AG04449 (cell line): Measurements from ENCODE around the gene UBE2L6.

ENCODE experiments used
- CTCF ChIA-PET: fragments of 350-600 bp; formaldehyde crosslinking; extraction: SDS; loops from one replicate; lab custom pipeline; 2021; ENCODE audit warnings: antibody characterized with exemption; lab: Yijun Ruan, JAX
- POLR2A ChIA-PET: fragments of 400-600, 350-600 bp; formaldehyde crosslinking; extraction: SDS; loops from one replicate; lab custom pipeline; 2020; ENCODE audit warnings: antibody characterized with exemption, inconsistent platforms; lab: Yijun Ruan, JAX
- DNase-seq: peaks from one replicate; pipeline ENCODE4 v3.0.0-alpha.2; 2010; ENCODE audit warnings: low read depth, low spot score
- H3K4me3 ChIP-seq: 2 replicates; pipeline ENCODE4 v1.5.1; 2011; ENCODE audit warnings: low read depth, mild to moderate bottlenecking, control low read depth, low read length
- CTCF ChIP-seq: IDR thresholded peaks from one replicate; pipeline ENCODE4 v1.5.1; 2011; ENCODE audit warnings: mild to moderate bottlenecking, moderate library complexity, low read length, control low read depth, inconsistent platforms; ENCODE audit not compliant: insufficient read depth; ENCODE audit errors: missing control alignments

Gene UBE2L6

GRCh38 chr11:57513452-57513795 is 54.0 kb downstream of the UBE2L6 start:
- no peak for TF ChIP-seq CTCF
- ChIA-PET POLR2A (interaction anchor here (0.8 kb wide), 1 partner anchor 30 kb away, joined by 3 read pairs; no protein-coding TSS in a partner anchor), CTCF (interaction anchor here (1.6 to 18.1 kb wide), 7 partner anchors 11 to 131 kb away, joined by 5 to 421 read pairs (median 9); partner anchors contain the start of genes RTN4RL2 and TIMM10)
- peak overlapping the region; percentile 18 for H3K4me3 ChIP-seq
- DNase-seq: no peak

- no peak overlapping the region for H3K4me3 ChIP-seq
- no peak for TF ChIP-seq CTCF
- ChIA-PET POLR2A (interaction anchor here (0.8 kb wide), 1 partner anchor 30 kb away, joined by 3 read pairs; no protein-coding TSS in a partner anchor), CTCF (interaction anchor here (1.6 to 18.1 kb wide), 7 partner anchors 12 to 131 kb away, joined by 5 to 421 read pairs (median 9); partner anchors contain the start of genes RTN4RL2 and TIMM10)
- no peak for DNase-seq
Observed at GRCh38 chr11:57512646-57513451, 54.6 kb downstream of the UBE2L6 start.

DNA sequence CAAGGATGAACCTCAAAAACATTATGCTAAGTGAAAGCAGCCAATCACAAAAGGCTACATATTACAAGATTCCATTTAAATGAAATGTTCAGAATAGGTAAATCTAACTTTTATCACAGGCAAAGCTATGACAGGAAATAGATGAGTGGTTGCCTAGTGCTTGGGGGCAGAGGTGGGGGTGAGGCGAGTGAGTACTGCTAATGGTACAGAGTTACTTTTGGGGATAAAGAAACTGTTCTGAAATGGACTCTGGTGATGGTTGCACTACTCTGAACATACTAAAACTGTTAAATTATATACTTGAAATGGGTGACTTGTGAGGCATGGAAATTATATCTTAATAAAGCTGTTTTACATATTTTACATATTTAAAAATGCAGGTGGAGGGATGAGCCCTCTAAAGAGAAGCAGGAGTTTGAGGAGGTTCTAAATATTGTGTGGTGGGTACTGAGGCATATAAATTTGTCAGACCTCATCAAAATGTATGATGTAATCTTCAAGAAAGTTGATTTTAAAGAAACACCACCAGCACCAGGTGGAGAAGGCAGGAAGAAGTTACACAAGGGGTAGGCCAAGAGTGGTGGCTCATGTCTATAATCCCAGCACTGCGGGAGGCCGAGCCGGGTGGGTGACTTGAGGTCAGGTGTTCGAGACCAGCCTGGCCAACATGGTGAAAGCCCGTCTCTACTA is 55.6 kb downstream of the UBE2L6 start:
- no peak overlapping the region for H3K4me3 ChIP-seq
- CTCF ChIA-PET: interaction anchor here (0.8 to 2.0 kb wide), 7 partner anchors 14 to 129 kb away, joined by 3 to 19 read pairs (median 6); partner anchors contain the start of gene RTN4RL2
- no peak for TF ChIP-seq CTCF
- POLR2A ChIA-PET: no interaction called here
- DNase-seq: no peak

DNA sequence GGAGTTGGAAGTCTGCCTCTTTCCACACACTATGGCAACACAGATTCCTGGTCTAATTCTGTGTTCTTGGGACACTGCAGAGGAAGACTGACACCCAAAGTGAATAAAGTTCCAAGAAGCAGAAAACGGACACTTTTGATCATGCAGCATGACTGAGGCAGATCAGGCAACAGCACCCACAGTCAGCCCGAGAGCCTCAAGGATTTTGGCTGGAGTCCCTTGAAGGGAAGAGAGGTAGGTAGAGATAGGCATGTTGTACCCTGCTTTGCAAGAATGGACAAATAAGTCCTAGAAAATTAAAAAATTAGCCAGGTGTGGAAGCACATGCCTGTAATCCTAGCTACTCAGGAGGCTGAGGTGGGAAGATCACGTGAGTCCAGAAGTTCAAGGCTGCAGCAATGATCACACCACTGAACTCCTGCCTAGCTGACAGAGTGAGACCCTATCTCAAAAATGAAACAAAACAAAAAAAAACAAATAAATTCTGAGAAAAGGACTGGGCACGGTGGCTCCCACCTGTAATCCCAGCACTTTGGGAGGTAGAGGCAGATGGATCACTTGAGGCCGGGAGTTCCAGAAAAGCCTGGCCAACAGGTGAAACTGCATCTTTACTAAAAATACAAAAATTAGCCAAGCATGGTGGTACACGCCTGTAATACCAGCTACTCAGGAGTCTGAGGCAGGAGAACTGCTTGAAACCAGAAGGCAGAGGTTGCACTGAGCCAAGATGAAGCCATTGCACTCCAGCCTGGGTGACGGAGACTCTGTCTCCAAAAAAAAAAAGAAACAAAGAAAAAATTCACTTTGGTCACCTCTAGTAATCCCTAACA is 58.9 kb downstream of the UBE2L6 start:
- no peak overlapping the region for H3K4me3 ChIP-seq
- DNase-seq: no peak
- ChIA-PET POLR2A (no interaction called here), CTCF (interaction anchor here (1.3 to 9.4 kb wide), 3 partner anchors 14 to 59 kb away, joined by 3 to 142 read pairs (median 11); partner anchors contain the start of gene UBE2L6)
- TF ChIP-seq CTCF: no peak

DNA sequence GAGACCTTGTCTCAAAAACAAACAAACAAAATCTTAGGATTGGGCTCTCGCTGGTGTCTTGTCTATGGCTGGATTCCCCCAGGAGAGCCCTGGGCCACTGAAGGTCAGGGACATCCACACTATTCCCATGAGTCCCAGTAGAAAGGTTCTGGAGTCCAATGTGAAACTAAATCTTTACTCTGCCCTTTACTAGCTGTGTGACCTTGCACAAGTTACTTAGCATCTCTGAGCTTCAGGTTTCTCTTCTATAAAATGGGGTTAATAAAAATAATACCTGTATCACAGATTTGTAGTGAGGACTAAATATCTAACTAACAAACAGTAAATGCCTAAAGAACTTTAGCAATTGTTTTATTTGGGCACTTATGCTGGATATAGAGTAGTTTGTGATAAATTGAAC is 61.0 kb downstream of the UBE2L6 start:
- H3K4me3 ChIP-seq: no peak overlapping the region
- CTCF ChIA-PET: interaction anchor here (0.6 to 9.4 kb wide), 6 partner anchors 12 to 161 kb away, joined by 3 to 142 read pairs (median 6); no protein-coding TSS in a partner anchor
- DNase-seq: no peak
- POLR2A ChIA-PET: interaction anchor here (0.6 kb wide), 1 partner anchor 25 kb away, joined by 3 read pairs; no protein-coding TSS in a partner anchor
- TF ChIP-seq CTCF: no peak
